ENCODE measurements around the gene IQSEC1. TPM values are rescaled to one million over a fixed set of nuclear protein-coding genes. Genes with fewer than 3 reads are reported as not detected.

IQSEC1 gene
- polyA plus RNA-seq, 1 experiment = 4.8 TPM

- ChIA-PET POLR2A (no interaction called here), CTCF (interaction anchor here (1.4 to 1.6 kb wide), 2 partner anchors 18 to 97 kb away, joined by 4 to 5 read pairs; no protein-coding TSS in a partner anchor)
- Histone ChIP-seq H3K4me3 (ENCODE audit: low read depth, low read length) (no peak overlapping the region), H3K27me3 (ENCODE audit: control insufficient read depth, insufficient read depth, low read length) (peaks cover 6% of the 10 kb centered on the region), H3K36me3 (ENCODE audit: control insufficient read depth, insufficient read depth, low read length) (no peaks in the 10 kb centered on the region)
- DNase-seq (ENCODE audit: low read depth) = no peak
- TF ChIP-seq CTCF (IDR thresholded peaks at IDR 0.05; ENCODE audit: insufficient read depth, low read depth, low read length) = no peak
These were observed 187.0 kb downstream of the IQSEC1 start for GRCh38 chr3:12886106-12886679.

DNA sequence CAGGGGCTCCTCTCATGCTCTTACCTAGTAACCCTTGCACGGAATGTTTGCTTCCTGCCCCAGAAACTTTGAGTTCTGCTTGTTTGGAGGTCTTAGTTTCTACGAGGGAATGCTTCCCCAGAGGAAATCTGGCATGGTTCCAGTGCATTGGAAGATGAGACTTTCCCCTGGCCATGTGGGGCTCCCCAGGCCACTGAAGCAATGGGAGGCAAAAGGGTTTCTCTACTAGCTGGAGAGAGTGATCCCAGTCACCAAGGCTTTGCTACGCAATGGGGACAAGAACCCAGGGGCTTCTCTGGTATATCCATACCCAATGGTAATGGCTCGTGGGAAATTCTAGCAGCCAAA, 187.7 kb downstream of the IQSEC1 start:
- Histone ChIP-seq H3K4me3 (ENCODE audit: low read depth, low read length) (no peak overlapping the region), H3K36me3 (ENCODE audit: control insufficient read depth, insufficient read depth, low read length) (no peaks in the 10 kb centered on the region), H3K27me3 (ENCODE audit: control insufficient read depth, insufficient read depth, low read length) (peaks cover 6% of the 10 kb centered on the region)
- no peak for DNase-seq (ENCODE audit: low read depth)
- ChIA-PET CTCF (interaction anchor here (1.2 to 1.4 kb wide), 2 partner anchors 17 to 98 kb away, joined by 3 to 4 read pairs; no protein-coding TSS in a partner anchor), POLR2A (no interaction called here)
- TF ChIP-seq CTCF (IDR thresholded peaks at IDR 0.05; ENCODE audit: insufficient read depth, low read depth, low read length) = no peak

- POLR2A ChIA-PET = no interaction called here
These were observed 188.2 kb downstream of the IQSEC1 start for GRCh38 chr3:12884790-12885582.

DNA sequence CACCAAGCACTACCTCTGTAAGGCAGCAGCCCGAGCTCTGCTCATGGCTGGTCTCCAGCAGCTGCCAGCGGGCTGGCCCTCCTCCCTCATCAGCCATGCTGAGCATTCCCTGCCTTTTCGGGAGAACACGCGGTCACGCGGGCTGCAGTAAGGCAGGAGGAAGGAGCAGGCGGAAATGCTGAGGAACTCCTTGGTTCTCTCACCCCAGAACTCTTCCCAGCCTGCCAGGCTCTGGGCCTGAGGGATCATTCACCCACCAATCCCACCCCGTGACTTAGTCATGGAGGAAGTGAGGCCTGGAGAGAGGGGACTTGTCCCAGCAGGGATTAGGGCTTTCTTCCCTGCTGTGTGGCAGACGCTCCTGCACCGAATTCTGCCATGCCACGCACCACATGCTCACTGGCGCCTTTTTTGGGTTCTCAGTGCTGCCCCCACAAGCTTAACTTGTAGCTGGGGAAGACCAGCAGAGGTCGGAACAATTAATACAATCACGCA, 189.0 kb downstream of the IQSEC1 start:
- H3K36me3 ChIP-seq (ENCODE audit: control insufficient read depth, insufficient read depth, low read length) = no peaks in the 10 kb centered on the region
- CTCF ChIA-PET = interaction anchor here (0.9 to 1.7 kb wide), 3 partner anchors 8 to 16 kb away, joined by 5 to 7 read pairs (median 6); no protein-coding TSS in a partner anchor
- no peak for TF ChIP-seq CTCF (IDR thresholded peaks at IDR 0.05; ENCODE audit: insufficient read depth, low read depth, low read length)
- DNase-seq (ENCODE audit: low read depth) = no peak
- POLR2A ChIA-PET = no interaction called here
- H3K27me3 ChIP-seq (ENCODE audit: control insufficient read depth, insufficient read depth, low read length) = peaks cover 6% of the 10 kb centered on the region
- no peak overlapping the region for H3K4me3 ChIP-seq (ENCODE audit: low read depth, low read length)

More at GRCh38 chr3:12884790-12885582, 188.2 kb downstream of the IQSEC1 start:
- CTCF ChIA-PET = interaction anchor here (1.2 to 1.4 kb wide), 2 partner anchors 17 to 99 kb away, joined by 3 to 4 read pairs; no protein-coding TSS in a partner anchor
- H3K4me3 ChIP-seq (ENCODE audit: low read depth, low read length) = no peak overlapping the region
- no peak for TF ChIP-seq CTCF (IDR thresholded peaks at IDR 0.05; ENCODE audit: insufficient read depth, low read depth, low read length)
- no peaks in the 10 kb centered on the region for H3K36me3 ChIP-seq (ENCODE audit: control insufficient read depth, insufficient read depth, low read length)
- DNase-seq (ENCODE audit: low read depth) = no peak
- peaks cover 6% of the 10 kb centered on the region for H3K27me3 ChIP-seq (ENCODE audit: control insufficient read depth, insufficient read depth, low read length)

Measured in BJ (cell line).